ENCODE measurements around the gene EXOC4. TPM values are rescaled to one million over a fixed set of nuclear protein-coding genes. Genes with fewer than 3 reads are reported as not detected.

EXOC4 gene
- total RNA-seq, 2 donors from 2014 or later: 106 to 115 TPM

DNA sequence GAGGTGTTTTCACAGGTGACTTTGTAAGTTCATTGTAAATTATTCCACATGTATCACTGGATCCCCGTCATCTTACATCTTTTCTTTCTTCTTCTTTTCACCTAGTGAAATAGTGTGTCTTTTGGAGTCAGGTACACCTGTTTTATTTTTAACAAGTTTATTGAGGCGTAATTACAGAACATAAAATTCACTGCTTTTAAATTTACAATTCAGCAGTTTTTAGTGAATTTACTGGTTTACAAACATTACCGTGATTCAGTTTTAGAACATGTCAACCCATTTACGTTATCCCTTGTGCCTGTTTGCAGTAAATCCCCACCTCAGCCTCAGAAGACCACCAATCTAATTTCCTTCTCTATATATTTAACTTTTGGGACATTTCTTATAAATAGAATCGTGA lies 256.9 kb downstream of the EXOC4 start:
- Mint-ChIP-seq H3K36me3 (ENCODE audit: low read depth) (peaks cover 5% of the 10 kb centered on the region), H3K27me3 (ENCODE audit: insufficient read depth) (no peaks in the 10 kb centered on the region), H3K4me1 (peaks cover 20% of the 10 kb centered on the region), H3K9me3 (peaks cover 9% of the 10 kb centered on the region), H3K4me3 (no peak overlapping the region), H3K27ac (no peak overlapping the region)
- TF ChIP-seq, protein P1, sequence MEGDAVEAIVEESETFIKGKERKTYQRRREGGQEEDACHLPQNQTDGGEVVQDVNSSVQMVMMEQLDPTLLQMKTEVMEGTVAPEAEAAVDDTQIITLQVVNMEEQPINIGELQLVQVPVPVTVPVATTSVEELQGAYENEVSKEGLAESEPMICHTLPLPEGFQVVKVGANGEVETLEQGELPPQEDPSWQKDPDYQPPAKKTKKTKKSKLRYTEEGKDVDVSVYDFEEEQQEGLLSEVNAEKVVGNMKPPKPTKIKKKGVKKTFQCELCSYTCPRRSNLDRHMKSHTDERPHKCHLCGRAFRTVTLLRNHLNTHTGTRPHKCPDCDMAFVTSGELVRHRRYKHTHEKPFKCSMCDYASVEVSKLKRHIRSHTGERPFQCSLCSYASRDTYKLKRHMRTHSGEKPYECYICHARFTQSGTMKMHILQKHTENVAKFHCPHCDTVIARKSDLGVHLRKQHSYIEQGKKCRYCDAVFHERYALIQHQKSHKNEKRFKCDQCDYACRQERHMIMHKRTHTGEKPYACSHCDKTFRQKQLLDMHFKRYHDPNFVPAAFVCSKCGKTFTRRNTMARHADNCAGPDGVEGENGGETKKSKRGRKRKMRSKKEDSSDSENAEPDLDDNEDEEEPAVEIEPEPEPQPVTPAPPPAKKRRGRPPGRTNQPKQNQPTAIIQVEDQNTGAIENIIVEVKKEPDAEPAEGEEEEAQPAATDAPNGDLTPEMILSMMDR (conservative IDR thresholded peaks at IDR 0.05): no peak
- no peak for DNase-seq
- H3K4me3 ChIP-seq (ENCODE audit: low read length): no peak overlapping the region
- H3K9me3 ChIP-seq (ENCODE audit: control insufficient read depth, low read length): no peaks in the 10 kb centered on the region
- no peaks in the 10 kb centered on the region for H3K27me3 ChIP-seq (ENCODE audit: control insufficient read depth, insufficient read depth, low read length, poor library complexity, severe bottlenecking)
- no peak overlapping the region for H3K9ac ChIP-seq (ENCODE audit: extremely low read depth, low read length, poor library complexity, severe bottlenecking)
- H3K4me1 ChIP-seq (ENCODE audit: control insufficient read depth, insufficient read depth, low read length): peaks cover 3% of the 10 kb centered on the region
- H3K36me3 ChIP-seq (ENCODE audit: control insufficient read depth, insufficient read depth, low read length): no peaks in the 10 kb centered on the region
- 89 to 100% methylated on average over 2 to 4 of the region's 5 CpGs for WGBS, 2 experiments (ENCODE audit: insufficient coverage in 1 of 2, insufficient read length in 1 of 2)
- no peak overlapping the region for H3K27ac ChIP-seq (ENCODE audit: low read depth, low read length)

DNA sequence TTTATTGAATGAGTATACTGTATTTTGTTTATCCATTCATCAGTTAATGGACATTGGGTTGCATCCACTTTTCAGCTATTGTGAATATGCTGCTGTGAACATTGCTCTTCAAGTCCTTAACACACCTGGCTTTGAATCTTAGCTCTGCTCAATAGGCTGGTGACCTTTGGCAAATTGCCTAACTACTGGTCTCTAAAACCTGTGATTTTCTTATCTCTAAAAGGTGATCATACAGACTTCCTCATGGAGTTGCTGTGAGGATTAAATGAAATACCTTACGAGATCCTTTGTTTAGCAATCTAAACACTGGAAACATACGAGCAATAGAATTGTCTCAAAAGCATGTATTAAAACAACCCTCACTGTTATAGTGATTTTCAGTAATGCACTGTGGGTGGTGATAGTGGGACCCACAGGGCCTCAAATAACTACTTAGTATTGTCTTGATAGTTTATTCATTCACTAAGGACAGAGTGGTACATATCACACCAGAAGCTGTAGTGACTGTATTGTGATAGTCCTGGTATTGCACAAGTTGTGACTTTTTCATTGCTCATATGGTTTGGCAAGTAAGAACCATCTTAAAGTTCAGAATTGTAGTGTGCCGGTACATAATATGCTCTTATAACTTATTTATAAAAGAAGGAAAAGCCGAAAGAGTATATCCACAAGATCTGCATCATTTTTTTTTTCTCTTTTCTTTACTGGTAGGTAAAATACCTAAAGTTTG lies 257.6 kb downstream of the EXOC4 start:
- peaks cover 3% of the 10 kb centered on the region for H3K4me1 ChIP-seq (ENCODE audit: control insufficient read depth, insufficient read depth, low read length)
- Mint-ChIP-seq H3K27ac (no peak overlapping the region), H3K9me3 (peaks cover 9% of the 10 kb centered on the region), H3K4me3 (no peak overlapping the region), H3K36me3 (ENCODE audit: low read depth) (peaks cover 5% of the 10 kb centered on the region), H3K27me3 (ENCODE audit: insufficient read depth) (no peaks in the 10 kb centered on the region), H3K4me1 (peaks cover 20% of the 10 kb centered on the region)
- DNase-seq: no peak
- H3K27ac ChIP-seq (ENCODE audit: low read depth, low read length): no peak overlapping the region
- peak overlapping the region; percentile 7 for H3K4me3 ChIP-seq (ENCODE audit: low read length)
- 39% methylated on average over 2 of the region's 4 CpGs; no CpG with 5 or more reads in 1 of the 2 experiments for WGBS, 2 experiments (ENCODE audit: insufficient coverage in 1 of 2, insufficient read length in 1 of 2)
- no peaks in the 10 kb centered on the region for H3K9me3 ChIP-seq (ENCODE audit: control insufficient read depth, low read length)
- H3K27me3 ChIP-seq (ENCODE audit: control insufficient read depth, insufficient read depth, low read length, poor library complexity, severe bottlenecking): no peaks in the 10 kb centered on the region
- TF ChIP-seq, protein P1 (conservative IDR thresholded peaks at IDR 0.05): no peak
- no peaks in the 10 kb centered on the region for H3K36me3 ChIP-seq (ENCODE audit: control insufficient read depth, insufficient read depth, low read length)
- no peak overlapping the region for H3K9ac ChIP-seq (ENCODE audit: extremely low read depth, low read length, poor library complexity, severe bottlenecking)

DNA sequence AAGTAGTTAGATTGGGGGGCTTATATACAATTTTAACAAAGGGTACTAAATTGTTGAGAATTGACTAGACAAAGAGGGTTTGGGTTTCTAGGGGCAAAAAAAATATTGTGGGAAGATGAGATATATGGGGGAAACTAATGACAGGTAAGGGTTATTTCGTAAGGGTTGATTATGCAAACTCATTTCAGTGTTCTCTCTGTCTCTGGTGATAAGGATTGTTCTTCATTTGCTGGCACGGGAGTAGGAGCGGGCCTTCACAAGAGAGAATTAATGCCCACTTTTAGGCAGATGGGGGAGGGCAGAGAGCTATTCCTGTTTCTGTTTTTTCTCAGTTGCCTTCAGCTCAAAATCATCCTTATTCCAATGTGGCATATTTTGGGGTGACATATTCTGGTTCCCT lies 258.4 kb downstream of the EXOC4 start:
- Mint-ChIP-seq H3K36me3 (ENCODE audit: low read depth) (peaks cover 6% of the 10 kb centered on the region), H3K4me3 (no peak overlapping the region), H3K27me3 (ENCODE audit: insufficient read depth) (no peaks in the 10 kb centered on the region), H3K9me3 (peaks cover 9% of the 10 kb centered on the region), H3K4me1 (peaks cover 20% of the 10 kb centered on the region), H3K27ac (no peak overlapping the region)
- Histone ChIP-seq H3K4me3 (ENCODE audit: low read length) (no peak overlapping the region), H3K4me1 (ENCODE audit: control insufficient read depth, insufficient read depth, low read length) (peaks cover 3% of the 10 kb centered on the region), H3K9me3 (ENCODE audit: control insufficient read depth, low read length) (no peaks in the 10 kb centered on the region), H3K27ac (ENCODE audit: low read depth, low read length) (no peak overlapping the region), H3K9ac (ENCODE audit: extremely low read depth, low read length, poor library complexity, severe bottlenecking) (no peak overlapping the region), H3K36me3 (ENCODE audit: control insufficient read depth, insufficient read depth, low read length) (no peaks in the 10 kb centered on the region), H3K27me3 (ENCODE audit: control insufficient read depth, insufficient read depth, low read length, poor library complexity, severe bottlenecking) (no peaks in the 10 kb centered on the region)
- DNase-seq: no peak
- TF ChIP-seq, protein P1 (conservative IDR thresholded peaks at IDR 0.05): no peak
- 88 to 97% methylated on average over 1 to 3 of the region's 3 CpGs for WGBS, 2 experiments (ENCODE audit: insufficient coverage in 1 of 2, insufficient read length in 1 of 2)
